IPS-18a (cell line): ENCODE measurements around the gene HCLS1.

ENCODE experiments used
- H3K27ac ChIP-seq: one replicate; pipeline ENCODE4 v1.5.1; 2013; ENCODE audit warnings: low read length
- H3K27me3 ChIP-seq: one replicate; pipeline ENCODE4 v1.6.1; 2013; ENCODE audit warnings: mild to moderate bottlenecking, low read length; ENCODE audit not compliant: control insufficient read depth, insufficient read depth
- H3K36me3 ChIP-seq: one replicate; pipeline ENCODE4 v1.6.1; 2013; ENCODE audit warnings: low read depth, low read length; ENCODE audit not compliant: control insufficient read depth
- H3K4me1 ChIP-seq: one replicate; pipeline ENCODE4 v1.6.1; 2013; ENCODE audit warnings: low read depth, low read length; ENCODE audit not compliant: control insufficient read depth
- H3K4me3 ChIP-seq: one replicate; pipeline ENCODE4 v1.5.1; 2013; ENCODE audit warnings: low read length
- H3K9ac ChIP-seq: one replicate; pipeline ENCODE4 v1.6.1; 2013; ENCODE audit warnings: mild to moderate bottlenecking, low read length, moderate library complexity
- H3K9me3 ChIP-seq: one replicate; pipeline ENCODE4 v1.6.1; 2013; ENCODE audit warnings: low read depth, low read length; ENCODE audit not compliant: control insufficient read depth

Gene HCLS1

DNA sequence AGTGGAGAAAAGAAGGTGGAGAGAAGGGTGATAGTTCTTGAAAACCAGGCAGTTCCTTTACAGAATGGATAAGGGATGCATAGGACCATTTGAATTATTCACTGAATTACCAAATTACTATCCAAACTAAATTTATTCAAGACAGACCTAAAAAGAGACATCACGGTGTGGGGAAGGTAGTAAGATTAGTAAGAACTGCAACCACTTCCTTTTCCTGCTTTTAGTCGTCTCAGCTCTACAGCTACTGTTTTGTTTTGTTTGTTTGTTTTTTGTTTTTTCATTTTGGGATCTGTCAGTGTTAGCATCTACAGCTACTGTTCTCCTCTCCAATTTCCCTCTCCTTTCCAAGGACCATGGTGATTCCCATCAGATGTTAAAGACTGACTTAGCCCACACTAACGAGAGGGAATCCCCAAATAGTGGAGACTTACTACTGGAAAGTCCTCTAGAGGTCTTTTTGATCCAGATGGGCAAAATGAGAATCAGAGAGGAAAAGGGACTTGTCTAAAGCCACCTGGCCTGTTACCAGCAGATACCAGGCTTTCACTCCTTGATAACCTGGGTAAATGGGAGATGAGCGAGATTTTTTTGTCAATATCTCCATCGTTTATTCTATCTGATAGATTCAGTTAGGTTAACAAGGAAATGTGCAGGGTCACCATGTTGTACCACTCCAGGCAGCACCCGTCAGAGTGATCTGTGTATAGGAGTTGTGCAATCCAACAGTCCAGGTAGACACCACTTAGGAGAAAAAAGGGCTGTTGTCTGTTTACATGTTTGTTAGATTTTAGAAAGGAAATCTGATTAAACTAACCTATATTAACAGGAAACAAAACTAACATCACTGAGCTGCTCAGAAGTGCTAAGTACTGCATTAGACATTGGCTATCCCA is 6.0 kb downstream of the HCLS1 start:
- Histone ChIP-seq H3K27ac (no peak overlapping the region), H3K9me3 (no peaks in the 10 kb centered on the region), H3K9ac (no peak overlapping the region), H3K4me1 (no peaks in the 10 kb centered on the region), H3K4me3 (no peak overlapping the region), H3K27me3 (no peaks in the 10 kb centered on the region), H3K36me3 (no peaks in the 10 kb centered on the region)

DNA sequence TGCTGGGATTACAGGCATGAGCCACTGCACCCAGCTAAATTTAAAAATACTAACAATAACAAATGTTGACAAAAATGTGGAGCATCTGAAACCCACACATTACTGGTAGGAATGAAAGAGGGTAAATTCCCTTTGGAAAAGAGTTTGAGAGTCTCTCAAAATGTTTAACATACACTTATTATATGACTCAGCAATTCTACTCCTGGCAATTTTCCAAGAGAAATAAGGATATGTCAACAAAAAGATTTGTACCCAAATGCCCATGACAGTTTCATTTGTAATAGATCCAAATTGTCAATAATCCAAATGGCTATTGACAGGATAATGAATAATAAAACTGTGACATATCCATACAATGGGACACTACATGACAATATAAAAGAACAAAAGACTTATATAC is 9.0 kb downstream of the HCLS1 start:
- no peak overlapping the region for H3K27ac ChIP-seq
- H3K36me3 ChIP-seq: no peaks in the 10 kb centered on the region
- H3K9ac ChIP-seq: no peak overlapping the region
- no peaks in the 10 kb centered on the region for H3K9me3 ChIP-seq
- no peaks in the 10 kb centered on the region for H3K4me1 ChIP-seq
- H3K4me3 ChIP-seq: no peak overlapping the region
- H3K27me3 ChIP-seq: no peaks in the 10 kb centered on the region

DNA sequence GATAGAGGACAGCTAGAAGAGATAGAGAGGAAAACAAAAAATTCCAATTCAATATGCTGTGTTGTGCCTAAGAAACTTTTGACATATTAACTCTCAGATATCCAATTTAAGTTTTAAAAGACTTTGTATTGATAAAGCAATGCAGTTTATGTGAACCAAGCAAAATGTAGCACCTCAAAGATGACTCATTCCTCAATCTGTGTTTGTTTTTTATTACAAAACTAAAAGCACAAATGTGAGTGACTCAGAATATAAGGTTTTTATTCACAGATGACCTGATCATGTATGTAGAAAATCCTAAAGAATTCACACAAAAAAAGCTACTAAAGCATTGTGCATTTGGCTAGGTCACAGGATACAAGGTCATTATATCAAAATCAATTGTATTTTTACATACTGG is 11.1 kb downstream of the HCLS1 start:
- H3K9ac ChIP-seq: no peak overlapping the region
- no peak overlapping the region for H3K27ac ChIP-seq
- no peak overlapping the region for H3K4me3 ChIP-seq
- no peaks in the 10 kb centered on the region for H3K36me3 ChIP-seq
- H3K27me3 ChIP-seq: no peaks in the 10 kb centered on the region
- H3K9me3 ChIP-seq: no peaks in the 10 kb centered on the region
- H3K4me1 ChIP-seq: no peaks in the 10 kb centered on the region

DNA sequence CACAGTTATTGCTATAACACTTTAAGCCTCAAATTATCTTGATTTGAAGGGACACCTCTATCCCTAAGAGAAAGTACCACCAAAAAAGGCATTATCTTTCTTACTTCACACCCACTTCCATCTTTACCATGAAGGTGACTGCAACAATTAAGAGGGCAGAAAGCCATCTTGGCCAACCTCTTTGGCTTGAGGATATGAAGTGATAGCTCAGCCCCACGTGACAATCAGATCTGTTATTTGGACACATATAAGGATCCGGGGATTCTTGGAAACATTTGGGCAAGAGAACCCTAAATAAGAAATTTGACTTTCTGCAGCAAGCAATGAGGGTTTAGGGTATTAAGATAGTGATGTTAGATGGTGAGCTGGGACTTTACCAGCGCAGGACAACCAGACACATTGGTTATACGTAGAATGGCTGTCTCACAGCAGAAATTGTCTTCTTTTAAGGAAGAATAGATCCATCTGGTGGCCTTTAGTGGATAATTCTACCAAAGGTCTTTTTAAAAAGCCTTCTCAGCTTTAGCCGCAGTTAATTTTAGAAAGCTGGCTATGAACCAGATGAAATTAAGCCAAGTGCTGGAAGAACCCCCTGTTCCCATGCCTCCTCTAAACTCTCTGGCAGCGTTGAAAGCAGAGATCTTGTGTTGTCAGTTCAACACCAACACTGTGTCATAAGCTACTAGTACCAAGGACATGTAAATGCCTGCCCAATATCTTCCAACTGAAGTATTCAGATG is 12.3 kb downstream of the HCLS1 start:
- H3K4me1 ChIP-seq: peaks cover 5% of the 10 kb centered on the region
- no peaks in the 10 kb centered on the region for H3K27me3 ChIP-seq
- no peak overlapping the region for H3K27ac ChIP-seq
- no peak overlapping the region for H3K4me3 ChIP-seq
- no peak overlapping the region for H3K9ac ChIP-seq
- no peaks in the 10 kb centered on the region for H3K36me3 ChIP-seq
- no peaks in the 10 kb centered on the region for H3K9me3 ChIP-seq

DNA sequence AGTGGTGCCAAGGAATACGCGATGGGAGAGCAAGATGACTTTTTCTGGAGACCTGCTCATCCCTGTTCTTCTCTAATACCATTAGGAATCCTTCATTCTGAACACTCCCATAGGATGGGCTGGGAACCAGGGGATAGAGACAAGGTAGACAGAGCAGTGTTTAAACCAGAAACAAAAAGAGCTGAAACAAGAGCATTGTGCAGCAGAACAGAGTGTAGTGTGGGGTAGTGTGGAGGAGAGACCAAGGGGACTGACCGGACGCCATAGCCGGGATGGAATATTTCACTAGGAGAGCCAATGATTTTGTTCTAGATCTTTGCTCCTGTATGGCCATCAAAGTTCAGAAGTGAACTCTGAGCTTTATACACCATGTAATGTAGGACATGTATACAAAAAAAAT is 15.6 kb downstream of the HCLS1 start:
- Histone ChIP-seq H3K27me3 (no peaks in the 10 kb centered on the region), H3K36me3 (no peaks in the 10 kb centered on the region), H3K4me1 (peaks cover 9% of the 10 kb centered on the region), H3K4me3 (no peak overlapping the region), H3K9me3 (no peaks in the 10 kb centered on the region), H3K27ac (no peak overlapping the region), H3K9ac (no peak overlapping the region)

DNA sequence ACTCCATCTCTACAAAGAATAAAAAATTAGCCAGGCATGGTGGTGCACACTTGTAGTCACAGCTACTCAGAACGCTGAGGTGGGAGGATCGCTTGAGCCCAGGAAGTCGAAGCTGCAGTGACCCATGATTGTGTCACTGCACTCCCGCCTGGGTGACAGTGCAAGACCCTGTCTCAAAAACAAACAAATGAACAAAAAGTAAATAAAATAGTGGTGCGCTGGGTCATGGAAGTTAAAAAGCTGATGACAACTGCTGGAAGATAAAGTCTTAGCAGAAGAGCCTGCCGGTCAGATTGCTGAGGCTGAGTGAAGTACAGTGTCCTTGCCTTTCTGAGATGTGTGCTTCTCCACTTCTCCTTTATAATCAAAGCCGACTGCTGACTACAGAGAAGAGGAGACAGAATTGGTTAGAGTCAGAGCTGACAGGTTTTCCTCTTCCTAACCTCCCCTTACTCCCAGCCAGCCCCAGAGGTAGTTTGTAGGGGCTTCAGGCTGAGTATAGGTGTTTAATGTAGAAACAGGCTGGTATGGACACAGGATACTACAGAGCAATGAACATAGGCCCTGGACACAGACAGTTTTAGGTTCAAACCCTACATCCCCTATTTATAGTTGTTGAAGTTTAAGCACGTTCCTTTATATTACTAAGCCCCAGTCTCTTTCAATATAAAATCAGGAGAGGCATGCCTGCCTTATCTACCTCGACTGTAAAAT is 17.9 kb downstream of the HCLS1 start:
- Histone ChIP-seq H3K4me3 (no peak overlapping the region), H3K27me3 (no peaks in the 10 kb centered on the region), H3K27ac (no peak overlapping the region), H3K36me3 (no peaks in the 10 kb centered on the region), H3K9ac (no peak overlapping the region), H3K4me1 (peaks cover 9% of the 10 kb centered on the region), H3K9me3 (no peaks in the 10 kb centered on the region)

DNA sequence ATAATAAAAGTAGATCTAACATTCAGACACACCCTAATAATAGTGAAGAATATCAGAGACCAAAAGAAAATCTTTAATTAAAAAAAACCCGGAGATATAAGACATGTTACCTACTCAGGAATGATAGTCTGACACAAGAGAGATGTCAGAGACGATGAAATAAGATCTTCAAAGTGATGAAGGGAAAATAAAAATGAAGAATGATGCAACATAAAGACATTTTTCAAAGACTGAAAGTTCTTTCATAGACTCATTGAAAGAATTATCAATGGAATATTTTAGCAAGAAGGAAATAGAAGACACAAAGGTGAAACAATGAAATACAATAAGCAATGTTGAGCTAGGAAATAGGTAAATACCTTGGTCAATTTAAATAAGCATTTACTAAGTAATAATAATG is 19.6 kb downstream of the HCLS1 start:
- no peak overlapping the region for H3K27ac ChIP-seq
- H3K9ac ChIP-seq: no peak overlapping the region
- no peaks in the 10 kb centered on the region for H3K9me3 ChIP-seq
- no peaks in the 10 kb centered on the region for H3K36me3 ChIP-seq
- H3K27me3 ChIP-seq: no peaks in the 10 kb centered on the region
- H3K4me3 ChIP-seq: no peak overlapping the region
- H3K4me1 ChIP-seq: peaks cover 9% of the 10 kb centered on the region

DNA sequence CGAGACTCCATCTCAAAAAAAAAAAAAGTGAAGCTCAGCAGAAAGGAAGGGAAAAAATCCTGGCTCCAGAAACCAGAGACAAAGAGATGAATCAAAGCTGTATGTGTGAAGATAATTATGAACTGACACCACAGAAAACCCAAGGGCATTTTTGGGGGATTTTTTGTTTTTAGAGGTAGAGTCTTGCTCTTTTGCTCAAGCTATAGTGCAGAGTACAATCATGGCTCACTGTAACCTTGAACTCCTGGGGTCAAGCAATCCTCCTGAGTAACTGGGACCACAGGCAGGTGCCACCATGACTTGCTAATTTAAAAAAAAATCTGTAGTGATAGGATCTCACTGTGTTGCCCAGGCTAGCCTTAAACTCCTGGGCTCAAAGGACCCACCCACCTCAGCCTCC is 22.8 kb downstream of the HCLS1 start:
- no peaks in the 10 kb centered on the region for H3K27me3 ChIP-seq
- no peaks in the 10 kb centered on the region for H3K36me3 ChIP-seq
- no peak overlapping the region for H3K27ac ChIP-seq
- H3K9me3 ChIP-seq: no peaks in the 10 kb centered on the region
- peaks cover 4% of the 10 kb centered on the region for H3K4me1 ChIP-seq
- H3K4me3 ChIP-seq: no peak overlapping the region
- H3K9ac ChIP-seq: no peak overlapping the region

DNA sequence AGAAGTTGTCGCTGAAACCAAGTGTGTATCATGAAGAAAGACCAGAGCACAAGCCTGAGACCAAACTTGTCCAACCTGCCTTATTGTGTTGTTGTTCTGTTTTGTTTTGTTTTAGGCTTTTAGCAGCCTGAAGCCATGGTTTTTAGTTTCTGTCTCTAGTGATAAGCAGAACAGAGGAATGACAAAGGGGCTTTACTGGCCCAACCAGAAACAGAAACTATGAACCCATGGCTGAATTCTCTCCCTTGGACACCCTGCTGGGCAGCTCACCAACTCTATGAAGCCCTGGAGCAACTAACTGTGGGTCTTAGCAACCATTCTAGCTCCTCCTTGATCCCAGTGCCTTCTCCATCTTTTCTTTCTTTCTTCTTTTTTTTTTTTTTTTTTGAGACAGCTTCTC is 30.3 kb downstream of the HCLS1 start:
- H3K4me1 ChIP-seq: peaks cover 4% of the 10 kb centered on the region
- no peaks in the 10 kb centered on the region for H3K27me3 ChIP-seq
- no peak overlapping the region for H3K9ac ChIP-seq
- H3K36me3 ChIP-seq: no peaks in the 10 kb centered on the region
- no peaks in the 10 kb centered on the region for H3K9me3 ChIP-seq
- H3K27ac ChIP-seq: no peak overlapping the region
- H3K4me3 ChIP-seq: no peak overlapping the region

DNA sequence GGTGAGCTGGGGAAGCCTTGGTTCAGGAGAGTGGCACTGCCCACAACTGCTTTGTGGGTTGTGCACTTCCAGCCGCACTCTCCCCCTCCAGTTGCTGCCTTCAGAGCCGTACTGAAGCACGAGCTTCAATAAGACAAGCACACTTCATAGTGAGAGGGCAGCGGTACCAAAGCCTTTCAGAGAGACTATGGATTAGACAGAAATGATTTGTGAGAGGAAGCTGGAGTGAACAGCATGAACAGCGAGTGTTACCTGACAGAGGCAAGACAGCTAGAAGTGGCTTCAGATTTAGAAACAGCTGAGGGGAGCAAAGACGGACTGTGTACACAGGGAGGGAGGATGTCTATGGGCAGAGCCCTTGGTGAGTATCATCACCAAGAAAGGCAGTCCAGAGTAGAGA is 31.1 kb downstream of the HCLS1 start:
- Histone ChIP-seq H3K9me3 (no peaks in the 10 kb centered on the region), H3K36me3 (no peaks in the 10 kb centered on the region), H3K9ac (no peak overlapping the region), H3K27me3 (no peaks in the 10 kb centered on the region), H3K4me1 (peaks cover 7% of the 10 kb centered on the region), H3K27ac (no peak overlapping the region), H3K4me3 (no peak overlapping the region)

DNA sequence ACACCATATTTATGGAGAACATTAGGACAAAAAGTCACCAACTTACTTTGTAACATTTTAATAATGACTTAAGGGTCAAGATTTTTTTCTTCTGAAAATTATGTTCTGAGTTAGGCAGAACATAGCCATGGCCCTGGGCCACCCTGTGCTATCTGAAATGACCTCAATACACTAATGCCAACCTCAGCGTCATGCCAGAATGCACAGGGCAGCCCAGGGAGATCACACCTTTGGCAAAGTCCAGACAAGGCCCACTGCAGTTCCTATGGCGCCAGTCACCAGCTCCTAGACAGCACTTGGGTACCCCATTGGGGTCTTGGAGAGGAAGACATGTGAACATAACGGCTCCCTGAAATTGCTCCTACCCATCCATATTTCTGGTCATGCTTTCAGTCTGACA is 33.1 kb downstream of the HCLS1 start:
- no peak overlapping the region for H3K9ac ChIP-seq
- no peaks in the 10 kb centered on the region for H3K27me3 ChIP-seq
- no peak overlapping the region for H3K27ac ChIP-seq
- no peak overlapping the region for H3K4me3 ChIP-seq
- H3K4me1 ChIP-seq: peaks cover 5% of the 10 kb centered on the region
- H3K9me3 ChIP-seq: no peaks in the 10 kb centered on the region
- no peaks in the 10 kb centered on the region for H3K36me3 ChIP-seq
